GM18499 (cell line): ENCODE results near the gene KLHL36.

ENCODE experiments used
- ATAC-seq: cut with Tn5 transposase; IDR thresholded peaks from one replicate; pipeline ENCODE4 v1.9.1; 2021; ENCODE audit warnings: moderate number of reproducible peaks; ENCODE audit not compliant: insufficient read depth, unreplicated experiment

Gene KLHL36

GRCh38 chr16:84647828-84648594 lies at the start of gene KLHL36:
Gene KLHL36 (plus strand): TSS chr16:84648511. CDS start chr16:84650868, 2,357 bp downstream.
- no peak for ATAC-seq

GRCh38 chr16:84599521-84600202 lies 48.6 kb upstream of the KLHL36 start:
- ATAC-seq: no peak

- ATAC-seq: peak; percentile 56
These were observed 47.7 kb upstream of the KLHL36 start for GRCh38 chr16:84600343-84601229.

- no peak for ATAC-seq
These were observed 45.0 kb upstream of the KLHL36 start for GRCh38 chr16:84603140-84603816.

DNA sequence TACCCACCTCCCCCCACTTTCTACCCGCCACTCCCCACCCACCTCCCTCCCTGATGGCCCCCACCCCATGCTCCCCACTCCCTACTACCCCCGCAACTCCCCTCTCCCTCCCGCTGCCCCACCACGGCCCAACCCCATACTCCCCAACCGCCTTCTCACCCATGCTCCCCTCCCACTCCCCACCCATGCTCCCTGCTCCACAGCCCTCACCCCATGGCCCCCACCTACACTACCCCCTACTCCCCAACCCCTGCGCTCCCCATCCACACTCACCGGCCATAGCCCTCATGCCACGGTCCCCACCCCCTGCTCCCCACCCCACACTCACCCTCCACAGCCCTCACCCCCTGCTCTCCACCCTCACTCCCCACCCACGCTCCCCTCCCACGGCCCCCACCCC lies 44.4 kb upstream of the KLHL36 start:
- ATAC-seq: no peak

DNA sequence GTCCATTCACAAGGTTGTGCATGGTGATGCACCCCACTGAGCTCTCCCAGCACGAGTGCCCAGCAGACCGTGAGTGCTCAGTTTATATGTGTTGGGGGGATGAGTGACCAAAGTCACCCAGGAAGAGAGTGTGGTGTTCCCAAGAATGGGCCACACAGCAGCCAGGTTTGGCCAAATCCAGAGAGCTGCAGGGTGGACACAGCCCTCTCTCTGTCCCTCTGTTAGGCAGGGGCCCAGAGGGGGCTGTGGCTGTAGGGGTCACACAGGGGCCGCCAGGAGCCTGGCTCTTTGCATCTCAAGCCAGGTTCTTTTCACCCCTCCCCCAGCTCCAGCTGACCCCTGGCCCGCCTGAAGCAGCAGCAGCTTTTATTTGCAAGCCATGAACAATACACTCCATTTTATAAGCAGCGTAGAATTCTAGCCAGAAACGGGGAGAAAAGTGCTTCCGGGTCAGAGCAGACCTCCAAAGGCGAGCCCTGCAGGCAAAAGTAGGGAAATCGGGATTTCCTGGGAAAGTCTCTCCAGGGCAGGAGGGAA lies 43.8 kb upstream of the KLHL36 start:
- ATAC-seq: no peak

DNA sequence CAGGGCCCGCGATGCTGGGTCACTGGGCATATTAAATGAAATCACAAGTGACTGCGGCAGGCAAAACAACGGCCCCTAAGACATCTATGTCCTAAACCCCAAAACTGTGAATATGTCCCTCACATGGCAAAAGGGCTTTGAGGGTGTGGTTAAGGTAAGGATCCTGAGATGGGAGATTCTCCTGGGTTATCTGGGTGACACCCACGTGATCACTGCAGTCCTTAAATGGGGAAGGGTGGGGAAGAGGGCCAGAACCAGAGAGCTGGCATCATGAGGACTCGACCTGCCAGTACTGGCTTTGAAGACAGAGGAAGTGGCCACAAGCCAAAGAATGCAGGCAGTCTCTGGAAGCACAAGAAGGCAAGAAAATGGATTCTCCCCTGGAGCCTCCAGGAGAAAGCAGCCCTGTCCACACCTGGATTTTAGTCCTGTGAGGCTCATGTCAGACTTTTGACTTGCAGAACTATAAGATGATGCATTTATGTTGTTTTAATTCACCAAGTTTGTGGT lies 42.9 kb upstream of the KLHL36 start:
- no peak for ATAC-seq

DNA sequence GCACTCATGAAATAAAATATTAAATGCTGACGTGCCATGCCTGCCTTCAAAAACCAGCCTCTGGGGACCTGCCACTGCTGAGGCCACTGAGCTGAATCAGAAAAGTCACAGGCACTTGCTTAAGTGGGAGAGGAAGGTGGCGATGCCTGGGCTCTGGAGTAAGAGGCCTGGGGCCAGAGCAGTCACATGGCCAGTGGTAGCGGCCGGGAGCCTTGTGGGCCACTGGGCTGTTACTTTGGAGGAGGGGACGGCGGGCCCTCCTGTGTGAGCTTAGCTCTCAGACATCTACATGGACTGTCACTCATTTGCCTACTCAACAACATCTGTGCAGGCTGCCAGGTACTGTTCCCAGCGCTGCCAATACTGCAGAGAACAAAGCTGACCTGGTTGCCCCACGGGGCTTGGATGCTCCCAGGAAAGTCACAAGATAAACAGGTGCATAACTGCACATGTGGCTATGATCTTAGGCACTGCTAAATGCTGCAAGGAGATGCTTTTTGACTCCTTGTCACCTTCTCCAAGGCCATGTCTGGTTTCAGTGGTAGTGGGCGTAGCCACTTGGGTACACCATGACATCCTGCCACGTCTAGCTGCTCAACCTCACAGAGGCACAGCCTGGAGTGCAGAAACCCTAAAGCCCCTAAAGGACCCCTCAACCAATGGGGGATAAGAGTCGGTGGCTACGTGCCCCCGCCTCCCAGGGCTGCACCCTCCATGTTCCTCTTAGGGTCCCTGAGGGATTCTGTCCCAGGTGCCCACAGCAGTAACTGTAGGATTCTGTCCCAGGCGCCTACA lies 42.0 kb upstream of the KLHL36 start:
- no peak for ATAC-seq

GRCh38 chr16:84607061-84607460 lies 41.2 kb upstream of the KLHL36 start:
- no peak for ATAC-seq

DNA sequence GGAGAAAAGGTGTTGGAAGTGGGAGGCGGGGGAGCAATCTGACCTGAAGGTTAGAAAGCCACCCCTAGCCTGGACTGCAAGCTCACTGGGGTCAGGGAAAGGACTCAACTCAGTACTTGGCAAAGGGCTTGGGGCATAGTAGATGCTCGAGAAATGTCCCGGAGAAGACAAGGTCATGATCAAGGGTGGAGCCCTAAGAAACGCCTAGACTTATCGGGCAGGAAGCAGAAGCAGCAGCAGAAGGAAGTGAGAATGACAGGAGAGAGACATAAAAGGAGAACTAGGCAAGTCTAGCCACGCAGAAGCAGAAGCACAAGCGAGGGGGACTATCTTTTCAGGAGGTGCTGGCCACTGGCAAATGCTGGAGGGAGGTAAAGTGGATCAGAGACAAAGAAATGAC lies 40.6 kb upstream of the KLHL36 start:
- ATAC-seq: no peak

GRCh38 chr16:84608282-84608681 lies 40.0 kb upstream of the KLHL36 start:
- no peak for ATAC-seq

- ATAC-seq: no peak
These were observed 38.6 kb upstream of the KLHL36 start for GRCh38 chr16:84609563-84610177.

DNA sequence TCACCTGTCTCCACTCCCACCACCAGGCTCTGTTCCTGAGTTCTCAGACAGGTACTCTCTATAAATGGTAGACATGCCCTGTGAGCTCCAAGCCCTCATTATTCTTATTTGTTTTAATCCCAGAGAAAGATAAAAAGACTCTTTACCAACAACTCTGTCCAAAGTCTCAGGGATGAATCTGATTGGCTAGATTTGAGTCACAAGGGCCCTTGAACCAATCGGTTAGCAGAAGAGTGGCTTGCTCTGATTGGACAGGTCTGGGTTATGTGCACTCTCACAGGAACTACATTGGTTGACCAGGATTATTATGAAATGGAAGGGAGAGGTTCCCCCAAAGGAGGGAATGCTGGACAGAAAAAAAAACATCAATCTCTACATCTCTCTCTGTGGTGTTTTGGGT lies 37.9 kb upstream of the KLHL36 start:
- no peak for ATAC-seq

- ATAC-seq: no peak
These were observed 37.3 kb upstream of the KLHL36 start for GRCh38 chr16:84611041-84611440.

DNA sequence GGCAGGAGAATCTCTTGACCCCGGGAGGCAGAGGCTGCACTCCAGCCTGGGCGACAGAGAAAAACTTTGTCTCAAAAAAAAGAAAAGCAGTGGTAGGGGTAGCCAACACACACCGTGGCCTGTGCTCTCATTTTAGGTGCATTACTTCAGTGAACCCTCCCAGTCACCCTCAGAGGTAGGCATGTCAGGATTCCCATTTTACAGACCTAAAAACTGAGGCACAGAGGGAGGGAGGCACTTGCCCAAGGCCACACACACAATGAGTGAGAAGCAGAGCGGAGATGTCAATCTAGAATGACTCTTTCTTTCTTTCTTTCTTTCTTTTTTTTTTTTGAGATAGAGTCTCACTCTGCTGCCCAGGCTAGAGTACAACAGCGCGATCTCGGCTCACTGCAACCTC lies 35.6 kb upstream of the KLHL36 start:
- no peak for ATAC-seq

- no peak for ATAC-seq
These were observed 34.8 kb upstream of the KLHL36 start for GRCh38 chr16:84613408-84614072.

GRCh38 chr16:84614073-84614459 lies 34.2 kb upstream of the KLHL36 start:
- no peak for ATAC-seq

DNA sequence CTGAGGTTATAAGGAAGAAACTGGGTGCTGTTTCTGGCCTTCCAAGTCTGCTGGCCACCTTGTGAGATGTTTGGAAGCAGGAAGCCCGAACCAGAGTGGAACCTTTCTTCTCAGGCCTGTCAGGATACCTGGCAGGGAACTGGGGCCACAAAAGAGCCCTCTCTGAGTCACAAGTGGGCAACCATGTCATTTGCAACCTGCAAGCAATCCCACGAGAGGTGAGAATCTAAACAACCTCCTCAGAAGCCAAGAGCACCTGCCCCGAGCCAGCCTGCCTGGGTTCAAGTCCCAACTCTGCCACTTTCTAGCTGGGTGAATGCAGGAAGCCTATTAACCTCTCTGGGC lies 33.7 kb upstream of the KLHL36 start:
- no peak for ATAC-seq
